ENCODE results near the gene LPAR2.

DNA sequence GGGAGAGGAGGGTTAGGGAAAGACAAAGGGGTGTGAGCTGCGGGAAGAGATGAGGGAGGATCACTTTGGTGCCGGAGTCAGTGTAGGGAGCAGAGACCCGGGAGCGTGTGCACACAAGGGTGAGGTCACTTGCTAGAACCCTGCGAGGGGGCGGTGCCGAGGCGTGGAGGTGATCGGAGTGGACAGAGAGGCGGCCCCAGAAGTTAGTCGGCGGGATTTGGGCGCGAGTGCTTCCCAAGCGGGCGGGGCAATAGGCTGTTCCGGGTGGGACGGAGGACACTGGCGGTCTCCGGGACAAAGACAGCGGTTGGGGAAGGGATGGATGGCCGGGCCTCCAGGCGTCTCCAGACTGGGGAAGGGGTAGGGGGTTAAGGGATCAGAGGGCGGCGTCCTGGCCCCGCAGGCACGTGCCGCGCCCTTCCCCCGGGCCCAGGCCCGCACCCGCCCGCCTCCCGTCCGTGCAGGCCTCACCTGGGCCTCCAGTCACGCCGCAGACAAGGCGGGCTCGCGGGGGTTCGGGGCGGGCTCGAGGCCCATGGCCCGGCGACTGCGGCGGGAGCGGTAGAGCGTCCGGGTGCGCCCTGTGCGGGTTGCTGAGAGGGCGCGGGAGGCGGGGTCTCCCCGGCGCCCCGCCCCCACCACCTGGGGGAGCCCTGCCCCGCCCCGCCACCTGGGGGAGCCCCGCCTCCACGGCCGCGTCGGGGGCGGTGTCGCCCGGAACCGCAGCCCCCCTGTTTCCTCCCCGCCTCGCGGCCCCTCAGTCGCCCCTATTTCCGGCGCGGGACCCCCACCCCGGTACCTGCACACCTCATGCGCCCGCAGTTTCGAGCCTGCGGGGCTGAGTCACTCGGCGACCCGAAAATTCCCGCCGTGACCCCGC lies at the start of gene LPAR2:
- TF ChIP-seq EZH2 (IDR thresholded peaks at IDR 0.05; ENCODE audit: borderline replicate concordance, control insufficient read depth, low read depth, low read length) (no peak), POLR2A (IDR thresholded peaks at IDR 0.05; ENCODE audit: low read depth, low read length) (peak; percentile 31), CEBPB (IDR thresholded peaks at IDR 0.05; ENCODE audit: borderline replicate concordance in 1 of 2, low read depth in 2 of 2, low read length in 2 of 2) (no peak), MXI1 (IDR thresholded peaks at IDR 0.05; ENCODE audit: low read depth, low read length) (0 out of 2 replicates have a peak, but pooled peaks have one; percentile 58)
- TF ChIP-seq, protein P1, sequence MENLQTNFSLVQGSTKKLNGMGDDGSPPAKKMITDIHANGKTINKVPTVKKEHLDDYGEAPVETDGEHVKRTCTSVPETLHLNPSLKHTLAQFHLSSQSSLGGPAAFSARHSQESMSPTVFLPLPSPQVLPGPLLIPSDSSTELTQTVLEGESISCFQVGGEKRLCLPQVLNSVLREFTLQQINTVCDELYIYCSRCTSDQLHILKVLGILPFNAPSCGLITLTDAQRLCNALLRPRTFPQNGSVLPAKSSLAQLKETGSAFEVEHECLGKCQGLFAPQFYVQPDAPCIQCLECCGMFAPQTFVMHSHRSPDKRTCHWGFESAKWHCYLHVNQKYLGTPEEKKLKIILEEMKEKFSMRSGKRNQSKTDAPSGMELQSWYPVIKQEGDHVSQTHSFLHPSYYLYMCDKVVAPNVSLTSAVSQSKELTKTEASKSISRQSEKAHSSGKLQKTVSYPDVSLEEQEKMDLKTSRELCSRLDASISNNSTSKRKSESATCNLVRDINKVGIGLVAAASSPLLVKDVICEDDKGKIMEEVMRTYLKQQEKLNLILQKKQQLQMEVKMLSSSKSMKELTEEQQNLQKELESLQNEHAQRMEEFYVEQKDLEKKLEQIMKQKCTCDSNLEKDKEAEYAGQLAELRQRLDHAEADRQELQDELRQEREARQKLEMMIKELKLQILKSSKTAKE (IDR thresholded peaks at IDR 0.05; ENCODE audit: low read depth, poor library complexity, severe bottlenecking): no peak
- TF ChIP-seq, protein P2, sequence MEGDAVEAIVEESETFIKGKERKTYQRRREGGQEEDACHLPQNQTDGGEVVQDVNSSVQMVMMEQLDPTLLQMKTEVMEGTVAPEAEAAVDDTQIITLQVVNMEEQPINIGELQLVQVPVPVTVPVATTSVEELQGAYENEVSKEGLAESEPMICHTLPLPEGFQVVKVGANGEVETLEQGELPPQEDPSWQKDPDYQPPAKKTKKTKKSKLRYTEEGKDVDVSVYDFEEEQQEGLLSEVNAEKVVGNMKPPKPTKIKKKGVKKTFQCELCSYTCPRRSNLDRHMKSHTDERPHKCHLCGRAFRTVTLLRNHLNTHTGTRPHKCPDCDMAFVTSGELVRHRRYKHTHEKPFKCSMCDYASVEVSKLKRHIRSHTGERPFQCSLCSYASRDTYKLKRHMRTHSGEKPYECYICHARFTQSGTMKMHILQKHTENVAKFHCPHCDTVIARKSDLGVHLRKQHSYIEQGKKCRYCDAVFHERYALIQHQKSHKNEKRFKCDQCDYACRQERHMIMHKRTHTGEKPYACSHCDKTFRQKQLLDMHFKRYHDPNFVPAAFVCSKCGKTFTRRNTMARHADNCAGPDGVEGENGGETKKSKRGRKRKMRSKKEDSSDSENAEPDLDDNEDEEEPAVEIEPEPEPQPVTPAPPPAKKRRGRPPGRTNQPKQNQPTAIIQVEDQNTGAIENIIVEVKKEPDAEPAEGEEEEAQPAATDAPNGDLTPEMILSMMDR (IDR thresholded peaks at IDR 0.05 in 2 of 3, conservative IDR thresholded peaks at IDR 0.05 in 1 of 3; ENCODE audit: control insufficient read depth in 2 of 3, extremely low read depth in 1 of 3, insufficient read depth in 1 of 3, low read depth in 3 of 3, low read length in 3 of 3): 0 out of 6 replicates have a peak, but pooled peaks of 1 of the 3 experiments have one; percentile 4
- TF ChIP-seq, protein P3, sequence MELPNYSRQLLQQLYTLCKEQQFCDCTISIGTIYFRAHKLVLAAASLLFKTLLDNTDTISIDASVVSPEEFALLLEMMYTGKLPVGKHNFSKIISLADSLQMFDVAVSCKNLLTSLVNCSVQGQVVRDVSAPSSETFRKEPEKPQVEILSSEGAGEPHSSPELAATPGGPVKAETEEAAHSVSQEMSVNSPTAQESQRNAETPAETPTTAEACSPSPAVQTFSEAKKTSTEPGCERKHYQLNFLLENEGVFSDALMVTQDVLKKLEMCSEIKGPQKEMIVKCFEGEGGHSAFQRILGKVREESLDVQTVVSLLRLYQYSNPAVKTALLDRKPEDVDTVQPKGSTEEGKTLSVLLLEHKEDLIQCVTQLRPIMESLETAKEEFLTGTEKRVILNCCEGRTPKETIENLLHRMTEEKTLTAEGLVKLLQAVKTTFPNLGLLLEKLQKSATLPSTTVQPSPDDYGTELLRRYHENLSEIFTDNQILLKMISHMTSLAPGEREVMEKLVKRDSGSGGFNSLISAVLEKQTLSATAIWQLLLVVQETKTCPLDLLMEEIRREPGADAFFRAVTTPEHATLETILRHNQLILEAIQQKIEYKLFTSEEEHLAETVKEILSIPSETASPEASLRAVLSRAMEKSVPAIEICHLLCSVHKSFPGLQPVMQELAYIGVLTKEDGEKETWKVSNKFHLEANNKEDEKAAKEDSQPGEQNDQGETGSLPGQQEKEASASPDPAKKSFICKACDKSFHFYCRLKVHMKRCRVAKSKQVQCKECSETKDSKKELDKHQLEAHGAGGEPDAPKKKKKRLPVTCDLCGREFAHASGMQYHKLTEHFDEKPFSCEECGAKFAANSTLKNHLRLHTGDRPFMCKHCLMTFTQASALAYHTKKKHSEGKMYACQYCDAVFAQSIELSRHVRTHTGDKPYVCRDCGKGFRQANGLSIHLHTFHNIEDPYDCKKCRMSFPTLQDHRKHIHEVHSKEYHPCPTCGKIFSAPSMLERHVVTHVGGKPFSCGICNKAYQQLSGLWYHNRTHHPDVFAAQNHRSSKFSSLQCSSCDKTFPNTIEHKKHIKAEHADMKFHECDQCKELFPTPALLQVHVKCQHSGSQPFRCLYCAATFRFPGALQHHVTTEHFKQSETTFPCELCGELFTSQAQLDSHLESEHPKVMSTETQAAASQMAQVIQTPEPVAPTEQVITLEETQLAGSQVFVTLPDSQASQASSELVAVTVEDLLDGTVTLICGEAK (IDR thresholded peaks at IDR 0.05; ENCODE audit: borderline replicate concordance): no peak

Measured in GM12878 (cell line).